ENCODE measurements around the gene SH2D4B. TPM values are rescaled to one million over a fixed set of nuclear protein-coding genes. Genes with fewer than 3 reads are reported as not detected.

Gene SH2D4B
- total RNA-seq, 2 donors from 2014 or later = 0.13 TPM; not detected in 1

- peak; percentile 30 for TF ChIP-seq CTCF (conservative IDR thresholded peaks at IDR 0.05)
- Mint-ChIP-seq H3K9me3 (no peaks in the 10 kb centered on the region), H3K36me3 (ENCODE audit: low read depth) (no peaks in the 10 kb centered on the region), H3K27ac (peak overlapping the region; percentile 78), H3K4me3 (no peak overlapping the region), H3K4me1 (peaks cover 14% of the 10 kb centered on the region), H3K27me3 (ENCODE audit: insufficient read depth) (peaks cover 3% of the 10 kb centered on the region)
- no peaks in the 10 kb centered on the region for H3K36me3 ChIP-seq (ENCODE audit: control insufficient read depth, insufficient read depth, low read length)
- H3K4me1 ChIP-seq (ENCODE audit: control insufficient read depth, insufficient read depth, low read length) = peaks cover 11% of the 10 kb centered on the region
- H3K9me3 ChIP-seq (ENCODE audit: control insufficient read depth, low read length) = no peaks in the 10 kb centered on the region
- no peak overlapping the region for H3K9ac ChIP-seq (ENCODE audit: extremely low read depth, low read length, poor library complexity, severe bottlenecking)
- H3K27ac ChIP-seq (ENCODE audit: low read depth, low read length) = no peak overlapping the region
- H3K4me3 ChIP-seq (ENCODE audit: low read length) = no peak overlapping the region
- H3K27me3 ChIP-seq (ENCODE audit: control insufficient read depth, insufficient read depth, low read length, poor library complexity, severe bottlenecking) = no peaks in the 10 kb centered on the region
- DNase-seq = peak; percentile 48
- 81 to 88% methylated on average over 4 to 6 of the region's 6 CpGs for WGBS, 2 experiments (ENCODE audit: insufficient coverage in 1 of 2, insufficient read length in 1 of 2)
Measured at GRCh38 chr10:80686734-80687475, 149.2 kb downstream of the SH2D4B start.

GRCh38 chr10:80687476-80687789 lies 149.7 kb downstream of the SH2D4B start:
- no peak for DNase-seq
- H3K9me3 ChIP-seq (ENCODE audit: control insufficient read depth, low read length) = no peaks in the 10 kb centered on the region
- Mint-ChIP-seq H3K27ac (no peak overlapping the region), H3K27me3 (ENCODE audit: insufficient read depth) (peaks cover 3% of the 10 kb centered on the region), H3K4me1 (peaks cover 14% of the 10 kb centered on the region), H3K9me3 (no peaks in the 10 kb centered on the region), H3K36me3 (ENCODE audit: low read depth) (no peaks in the 10 kb centered on the region), H3K4me3 (no peak overlapping the region)
- no peak overlapping the region for H3K27ac ChIP-seq (ENCODE audit: low read depth, low read length)
- no peak overlapping the region for H3K9ac ChIP-seq (ENCODE audit: extremely low read depth, low read length, poor library complexity, severe bottlenecking)
- TF ChIP-seq CTCF (conservative IDR thresholded peaks at IDR 0.05) = no peak
- H3K36me3 ChIP-seq (ENCODE audit: control insufficient read depth, insufficient read depth, low read length) = no peaks in the 10 kb centered on the region
- H3K27me3 ChIP-seq (ENCODE audit: control insufficient read depth, insufficient read depth, low read length, poor library complexity, severe bottlenecking) = no peaks in the 10 kb centered on the region
- no peak overlapping the region for H3K4me3 ChIP-seq (ENCODE audit: low read length)
- H3K4me1 ChIP-seq (ENCODE audit: control insufficient read depth, insufficient read depth, low read length) = peaks cover 11% of the 10 kb centered on the region
- 92 to 100% methylated on average over 1 of the region's 1 CpG for WGBS, 2 experiments (ENCODE audit: insufficient coverage in 1 of 2, insufficient read length in 1 of 2)

- no peak for TF ChIP-seq CTCF (conservative IDR thresholded peaks at IDR 0.05)
- DNase-seq = no peak
- Histone ChIP-seq H3K36me3 (ENCODE audit: control insufficient read depth, insufficient read depth, low read length) (no peaks in the 10 kb centered on the region), H3K4me1 (ENCODE audit: control insufficient read depth, insufficient read depth, low read length) (peaks cover 11% of the 10 kb centered on the region), H3K9me3 (ENCODE audit: control insufficient read depth, low read length) (no peaks in the 10 kb centered on the region), H3K27ac (ENCODE audit: low read depth, low read length) (no peak overlapping the region), H3K4me3 (ENCODE audit: low read length) (no peak overlapping the region), H3K27me3 (ENCODE audit: control insufficient read depth, insufficient read depth, low read length, poor library complexity, severe bottlenecking) (no peaks in the 10 kb centered on the region), H3K9ac (ENCODE audit: extremely low read depth, low read length, poor library complexity, severe bottlenecking) (no peak overlapping the region)
- Mint-ChIP-seq H3K27ac (no peak overlapping the region), H3K4me1 (peaks cover 14% of the 10 kb centered on the region), H3K27me3 (ENCODE audit: insufficient read depth) (peaks cover 3% of the 10 kb centered on the region), H3K9me3 (no peaks in the 10 kb centered on the region), H3K36me3 (ENCODE audit: low read depth) (no peaks in the 10 kb centered on the region), H3K4me3 (no peak overlapping the region)
Measured at GRCh38 chr10:80690434-80690833, 152.7 kb downstream of the SH2D4B start.

All from endodermal cell (in vitro differentiated cells).